ENCODE data around the gene SLC22A1.
"Not testable (repeated sequence)": the region's sequence is repeated elsewhere in the genome, so short reads cannot be mapped to it uniquely, and the experiment has no call there.

The SLC22A1 gene

GRCh38 chr6:160089534-160089897 lies 32.1 kb upstream of the SLC22A1 start:
- H3K36me3 ChIP-seq (ENCODE audit: insufficient read depth, low read length), result peaks cover 57% of the 10 kb centered on the region
- TF ChIP-seq EZH2 (IDR thresholded peaks at IDR 0.05), result no peak
- TF ChIP-seq POLR2AphosphoS5 (IDR thresholded peaks at IDR 0.05; ENCODE audit: borderline replicate concordance, low read depth, low read length), result no peak
- TF ChIP-seq FOXP2 (optimal IDR thresholded peaks at IDR 0.05; ENCODE audit: control extremely low read depth, extremely low read length, insufficient read depth), result no peak
- DNase-seq (ENCODE audit: low read depth, low spot score), result no peak

GRCh38 chr6:160090442-160091239 lies 31.0 kb upstream of the SLC22A1 start:
- peaks cover 48% of the 10 kb centered on the region for H3K36me3 ChIP-seq (ENCODE audit: insufficient read depth, low read length)

More at GRCh38 chr6:160089534-160089897, 32.1 kb upstream of the SLC22A1 start:
- no peak overlapping the region for H3K9ac ChIP-seq (ENCODE audit: insufficient read length)
- no peaks in the 10 kb centered on the region for H3K9me3 ChIP-seq (ENCODE audit: low read depth, low read length)
- no peak overlapping the region for H3K4me3 ChIP-seq
- H3K27ac ChIP-seq, result no peak overlapping the region

GRCh38 chr6:160092176-160092575 lies 29.4 kb upstream of the SLC22A1 start:
- peaks cover 51% of the 10 kb centered on the region for H3K36me3 ChIP-seq (ENCODE audit: insufficient read depth, low read length)
- not testable (repeated sequence) for H3K27ac ChIP-seq; H3K4me3 ChIP-seq; DNase-seq (ENCODE audit: low read depth, low spot score); H3K9ac ChIP-seq (ENCODE audit: insufficient read length); H3K9me3 ChIP-seq (ENCODE audit: low read depth, low read length)

More at GRCh38 chr6:160090442-160091239, 31.0 kb upstream of the SLC22A1 start:
- not testable (repeated sequence) for H3K27ac ChIP-seq; H3K9ac ChIP-seq (ENCODE audit: insufficient read length); H3K9me3 ChIP-seq (ENCODE audit: low read depth, low read length); H3K4me3 ChIP-seq; DNase-seq (ENCODE audit: low read depth, low spot score)

- H3K9me3 ChIP-seq (ENCODE audit: low read depth, low read length), result no peaks in the 10 kb centered on the region
- H3K9ac ChIP-seq (ENCODE audit: insufficient read length), result no peak overlapping the region
- no peak overlapping the region for H3K27ac ChIP-seq
- peaks cover 51% of the 10 kb centered on the region for H3K36me3 ChIP-seq (ENCODE audit: insufficient read depth, low read length)
- H3K4me3 ChIP-seq, result no peak overlapping the region
- DNase-seq (ENCODE audit: low read depth, low spot score), result no peak
- TF ChIP-seq POLR2AphosphoS5 (IDR thresholded peaks at IDR 0.05; ENCODE audit: borderline replicate concordance, low read depth, low read length), result no peak
Observed at GRCh38 chr6:160092602-160093001, 29.0 kb upstream of the SLC22A1 start.

- H3K9ac ChIP-seq (ENCODE audit: insufficient read length), result no peak overlapping the region
- TF ChIP-seq FOXP2 (optimal IDR thresholded peaks at IDR 0.05; ENCODE audit: control extremely low read depth, extremely low read length, insufficient read depth), result no peak
- no peak for TF ChIP-seq POLR2AphosphoS5 (IDR thresholded peaks at IDR 0.05; ENCODE audit: borderline replicate concordance, low read depth, low read length)
- no peak for TF ChIP-seq EZH2 (IDR thresholded peaks at IDR 0.05)
- no peak overlapping the region for H3K4me3 ChIP-seq
- no peak for DNase-seq (ENCODE audit: low read depth, low spot score)
- H3K9me3 ChIP-seq (ENCODE audit: low read depth, low read length), result no peaks in the 10 kb centered on the region
- no peak overlapping the region for H3K27ac ChIP-seq
- peaks cover 49% of the 10 kb centered on the region for H3K36me3 ChIP-seq (ENCODE audit: insufficient read depth, low read length)
Observed at GRCh38 chr6:160093061-160093460, 28.6 kb upstream of the SLC22A1 start.

- no peak for TF ChIP-seq EZH2 (IDR thresholded peaks at IDR 0.05)
- TF ChIP-seq POLR2AphosphoS5 (IDR thresholded peaks at IDR 0.05; ENCODE audit: borderline replicate concordance, low read depth, low read length), result no peak
- no peak for TF ChIP-seq FOXP2 (optimal IDR thresholded peaks at IDR 0.05; ENCODE audit: control extremely low read depth, extremely low read length, insufficient read depth)
- peaks cover 43% of the 10 kb centered on the region for H3K36me3 ChIP-seq (ENCODE audit: insufficient read depth, low read length)
- no peaks in the 10 kb centered on the region for H3K9me3 ChIP-seq (ENCODE audit: low read depth, low read length)
- H3K27ac ChIP-seq, result no peak overlapping the region
- no peak overlapping the region for H3K4me3 ChIP-seq
- DNase-seq (ENCODE audit: low read depth, low spot score), result no peak
- no peak overlapping the region for H3K9ac ChIP-seq (ENCODE audit: insufficient read length)
Observed at GRCh38 chr6:160093946-160094345, 27.7 kb upstream of the SLC22A1 start.

- no peaks in the 10 kb centered on the region for H3K9me3 ChIP-seq (ENCODE audit: low read depth, low read length)
- H3K27ac ChIP-seq, result no peak overlapping the region
- H3K9ac ChIP-seq (ENCODE audit: insufficient read length), result no peak overlapping the region
- H3K36me3 ChIP-seq (ENCODE audit: insufficient read depth, low read length), result peaks cover 32% of the 10 kb centered on the region
- no peak for TF ChIP-seq EZH2 (IDR thresholded peaks at IDR 0.05)
- TF ChIP-seq POLR2AphosphoS5 (IDR thresholded peaks at IDR 0.05; ENCODE audit: borderline replicate concordance, low read depth, low read length), result no peak
- TF ChIP-seq FOXP2 (optimal IDR thresholded peaks at IDR 0.05; ENCODE audit: control extremely low read depth, extremely low read length, insufficient read depth), result no peak
- DNase-seq (ENCODE audit: low read depth, low spot score), result no peak
- H3K4me3 ChIP-seq, result no peak overlapping the region
Observed at GRCh38 chr6:160095146-160095845, 26.3 kb upstream of the SLC22A1 start.

- peak overlapping the region; percentile 40; the same call in 1 of the 2 replicates for H3K27ac ChIP-seq
- DNase-seq (ENCODE audit: low read depth, low spot score), result no peak
- H3K9ac ChIP-seq (ENCODE audit: insufficient read length), result no peak overlapping the region
- no peaks in the 10 kb centered on the region for H3K9me3 ChIP-seq (ENCODE audit: low read depth, low read length)
- H3K4me3 ChIP-seq, result no peak overlapping the region
- TF ChIP-seq EZH2 (IDR thresholded peaks at IDR 0.05), result no peak
- no peak for TF ChIP-seq FOXP2 (optimal IDR thresholded peaks at IDR 0.05; ENCODE audit: control extremely low read depth, extremely low read length, insufficient read depth)
- TF ChIP-seq POLR2AphosphoS5 (IDR thresholded peaks at IDR 0.05; ENCODE audit: borderline replicate concordance, low read depth, low read length), result no peak
- H3K36me3 ChIP-seq (ENCODE audit: insufficient read depth, low read length), result peaks cover 20% of the 10 kb centered on the region
Observed at GRCh38 chr6:160101277-160102205, 20.1 kb upstream of the SLC22A1 start.

All from SK-N-MC (cell line).